ENCODE measurements around the gene XRCC4. TPM values are rescaled to one million over a fixed set of nuclear protein-coding genes. Genes with fewer than 3 reads are reported as not detected.
A peak's percentile ranks its signal among the peaks of the same experiment; 100 is the strongest.

Gene XRCC4
- total RNA-seq, 2 donors from 2014 or later, result 11.3 to 12.4 TPM

- Mint-ChIP-seq H3K36me3 (ENCODE audit: low read depth) (no peaks in the 10 kb centered on the region), H3K27me3 (no peaks in the 10 kb centered on the region), H3K4me3 (no peak overlapping the region), H3K27ac (no peak overlapping the region), H3K4me1 (no peaks in the 10 kb centered on the region), H3K9me3 (peaks cover 5% of the 10 kb centered on the region)
- no peak for ATAC-seq (replicated peaks)
Measured at GRCh38 chr5:83385812-83386211, 308.5 kb downstream of the XRCC4 start.

GRCh38 chr5:83387041-83387440 lies 309.7 kb downstream of the XRCC4 start:
- Mint-ChIP-seq H3K36me3 (ENCODE audit: low read depth) (no peaks in the 10 kb centered on the region), H3K27ac (no peak overlapping the region), H3K27me3 (no peaks in the 10 kb centered on the region), H3K4me1 (no peaks in the 10 kb centered on the region), H3K4me3 (no peak overlapping the region), H3K9me3 (peaks cover 5% of the 10 kb centered on the region)
- no peak for ATAC-seq (replicated peaks)

- Mint-ChIP-seq H3K27ac (no peak overlapping the region), H3K4me1 (no peaks in the 10 kb centered on the region), H3K4me3 (no peak overlapping the region), H3K36me3 (ENCODE audit: low read depth) (no peaks in the 10 kb centered on the region), H3K27me3 (no peaks in the 10 kb centered on the region), H3K9me3 (no peaks in the 10 kb centered on the region)
- ATAC-seq (replicated peaks), result no peak
Measured at GRCh38 chr5:83388608-83389007, 311.3 kb downstream of the XRCC4 start.

- Mint-ChIP-seq H3K4me3 (no peak overlapping the region), H3K36me3 (ENCODE audit: low read depth) (no peaks in the 10 kb centered on the region), H3K27ac (no peak overlapping the region), H3K4me1 (no peaks in the 10 kb centered on the region), H3K9me3 (no peaks in the 10 kb centered on the region), H3K27me3 (no peaks in the 10 kb centered on the region)
- no peak for ATAC-seq (replicated peaks)
Measured at GRCh38 chr5:83392766-83393503, 315.6 kb downstream of the XRCC4 start.

GRCh38 chr5:83393504-83393866 lies 316.1 kb downstream of the XRCC4 start:
- ATAC-seq (replicated peaks), result no peak
- Mint-ChIP-seq H3K36me3 (ENCODE audit: low read depth) (no peaks in the 10 kb centered on the region), H3K4me3 (no peak overlapping the region), H3K27me3 (no peaks in the 10 kb centered on the region), H3K27ac (no peak overlapping the region), H3K4me1 (no peaks in the 10 kb centered on the region), H3K9me3 (no peaks in the 10 kb centered on the region)

- no peaks in the 10 kb centered on the region for H3K36me3 Mint-ChIP-seq (ENCODE audit: low read depth)
- no peak for ATAC-seq (replicated peaks)
- no peaks in the 10 kb centered on the region for H3K9me3 Mint-ChIP-seq
- no peaks in the 10 kb centered on the region for H3K27me3 Mint-ChIP-seq
- no peak overlapping the region for H3K27ac Mint-ChIP-seq
- no peak overlapping the region for H3K4me3 Mint-ChIP-seq
- H3K4me1 Mint-ChIP-seq, result no peaks in the 10 kb centered on the region
Measured at GRCh38 chr5:83394190-83394589, 316.8 kb downstream of the XRCC4 start.

GRCh38 chr5:83396662-83397061 lies 319.3 kb downstream of the XRCC4 start:
- no peaks in the 10 kb centered on the region for H3K36me3 Mint-ChIP-seq (ENCODE audit: low read depth)
- peaks cover 6% of the 10 kb centered on the region for H3K4me1 Mint-ChIP-seq
- H3K27ac Mint-ChIP-seq, result no peak overlapping the region
- H3K9me3 Mint-ChIP-seq, result no peaks in the 10 kb centered on the region
- H3K4me3 Mint-ChIP-seq, result no peak overlapping the region
- no peak for ATAC-seq (replicated peaks)
- no peaks in the 10 kb centered on the region for H3K27me3 Mint-ChIP-seq

- no peak overlapping the region for H3K27ac Mint-ChIP-seq
- no peak for ATAC-seq (replicated peaks)
- H3K4me1 Mint-ChIP-seq, result peaks cover 6% of the 10 kb centered on the region
- no peaks in the 10 kb centered on the region for H3K36me3 Mint-ChIP-seq (ENCODE audit: low read depth)
- H3K27me3 Mint-ChIP-seq, result no peaks in the 10 kb centered on the region
- no peak overlapping the region for H3K4me3 Mint-ChIP-seq
- H3K9me3 Mint-ChIP-seq, result no peaks in the 10 kb centered on the region
Measured at GRCh38 chr5:83397658-83398057, 320.3 kb downstream of the XRCC4 start.

- Mint-ChIP-seq H3K27me3 (no peaks in the 10 kb centered on the region), H3K4me1 (peaks cover 6% of the 10 kb centered on the region), H3K9me3 (no peaks in the 10 kb centered on the region), H3K4me3 (no peak overlapping the region), H3K36me3 (ENCODE audit: low read depth) (no peaks in the 10 kb centered on the region), H3K27ac (no peak overlapping the region)
- no peak for ATAC-seq (replicated peaks)
Measured at GRCh38 chr5:83400241-83400640, 322.9 kb downstream of the XRCC4 start.

GRCh38 chr5:83400701-83401100 lies 323.4 kb downstream of the XRCC4 start:
- H3K4me1 Mint-ChIP-seq, result peaks cover 6% of the 10 kb centered on the region
- H3K27me3 Mint-ChIP-seq, result no peaks in the 10 kb centered on the region
- no peak overlapping the region for H3K27ac Mint-ChIP-seq
- H3K4me3 Mint-ChIP-seq, result no peak overlapping the region
- H3K36me3 Mint-ChIP-seq (ENCODE audit: low read depth), result no peaks in the 10 kb centered on the region
- H3K9me3 Mint-ChIP-seq, result no peaks in the 10 kb centered on the region
- no peak for ATAC-seq (replicated peaks)

- Mint-ChIP-seq H3K36me3 (ENCODE audit: low read depth) (no peaks in the 10 kb centered on the region), H3K4me3 (no peak overlapping the region), H3K27ac (no peak overlapping the region), H3K9me3 (no peaks in the 10 kb centered on the region), H3K4me1 (peaks cover 6% of the 10 kb centered on the region), H3K27me3 (no peaks in the 10 kb centered on the region)
- peak; percentile 50 for ATAC-seq (replicated peaks)
Measured at GRCh38 chr5:83401122-83401731, 323.9 kb downstream of the XRCC4 start.

- H3K4me3 Mint-ChIP-seq, result no peak overlapping the region
- H3K27me3 Mint-ChIP-seq, result no peaks in the 10 kb centered on the region
- no peaks in the 10 kb centered on the region for H3K36me3 Mint-ChIP-seq (ENCODE audit: low read depth)
Measured at GRCh38 chr5:83401775-83402174, 324.4 kb downstream of the XRCC4 start.

More at GRCh38 chr5:83401775-83402174, 324.4 kb downstream of the XRCC4 start:
- H3K9me3 Mint-ChIP-seq, result no peaks in the 10 kb centered on the region
- peaks cover 6% of the 10 kb centered on the region for H3K4me1 Mint-ChIP-seq
- H3K27ac Mint-ChIP-seq, result no peak overlapping the region
- ATAC-seq (replicated peaks), result no peak

Other genes starting within 250 kb of the XRCC4 start
- 10 to 100 TPM; 60.4 to 83.7 TPM for gene TMEM167A, start 153 bp upstream of the XRCC4 start, total RNA-seq